GM12801 (cell line): ENCODE data around the gene CHD9.

Source experiments
- TF ChIP-seq, protein P1 (sequence below): IDR thresholded peaks from one replicate; pipeline ENCODE4 v1.5.1; 2011; ENCODE audit warnings: control low read depth; ENCODE audit not compliant: insufficient read length; ENCODE audit errors: extremely low read depth

Gene CHD9

GRCh38 chr16:53357955-53358354, 303.2 kb downstream of the CHD9 start:
- TF ChIP-seq, protein P1, sequence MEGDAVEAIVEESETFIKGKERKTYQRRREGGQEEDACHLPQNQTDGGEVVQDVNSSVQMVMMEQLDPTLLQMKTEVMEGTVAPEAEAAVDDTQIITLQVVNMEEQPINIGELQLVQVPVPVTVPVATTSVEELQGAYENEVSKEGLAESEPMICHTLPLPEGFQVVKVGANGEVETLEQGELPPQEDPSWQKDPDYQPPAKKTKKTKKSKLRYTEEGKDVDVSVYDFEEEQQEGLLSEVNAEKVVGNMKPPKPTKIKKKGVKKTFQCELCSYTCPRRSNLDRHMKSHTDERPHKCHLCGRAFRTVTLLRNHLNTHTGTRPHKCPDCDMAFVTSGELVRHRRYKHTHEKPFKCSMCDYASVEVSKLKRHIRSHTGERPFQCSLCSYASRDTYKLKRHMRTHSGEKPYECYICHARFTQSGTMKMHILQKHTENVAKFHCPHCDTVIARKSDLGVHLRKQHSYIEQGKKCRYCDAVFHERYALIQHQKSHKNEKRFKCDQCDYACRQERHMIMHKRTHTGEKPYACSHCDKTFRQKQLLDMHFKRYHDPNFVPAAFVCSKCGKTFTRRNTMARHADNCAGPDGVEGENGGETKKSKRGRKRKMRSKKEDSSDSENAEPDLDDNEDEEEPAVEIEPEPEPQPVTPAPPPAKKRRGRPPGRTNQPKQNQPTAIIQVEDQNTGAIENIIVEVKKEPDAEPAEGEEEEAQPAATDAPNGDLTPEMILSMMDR, result no peak

DNA sequence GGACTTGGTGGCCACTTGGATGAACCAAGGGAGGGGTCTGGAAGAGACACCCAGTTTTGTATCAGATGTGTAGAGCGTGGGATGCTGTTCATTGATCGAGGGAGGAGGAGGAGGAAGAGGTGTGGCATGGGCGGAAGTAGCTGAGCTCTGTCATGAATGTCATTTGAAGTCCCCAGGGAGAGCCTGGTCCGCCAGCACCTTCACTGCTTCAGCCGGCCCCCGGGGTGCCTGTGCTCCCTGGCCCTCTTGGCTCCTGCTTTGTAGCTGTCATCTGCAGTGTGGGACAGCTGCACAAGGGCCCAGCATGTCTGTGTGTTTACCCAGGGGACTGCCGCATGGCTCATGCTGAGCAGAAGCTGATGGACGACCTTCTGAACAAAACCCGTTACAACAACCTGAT, 304.1 kb downstream of the CHD9 start:
- TF ChIP-seq, protein P1, result no peak

- TF ChIP-seq, protein P1, result no peak
Observed at GRCh38 chr16:53369921-53370320, 315.1 kb downstream of the CHD9 start.

GRCh38 chr16:53370827-53371226, 316.0 kb downstream of the CHD9 start:
- TF ChIP-seq, protein P1, result no peak

GRCh38 chr16:53372992-53373871, 318.4 kb downstream of the CHD9 start:
- TF ChIP-seq, protein P1, result no peak

- TF ChIP-seq, protein P1, result no peak
Observed at GRCh38 chr16:53374800-53375199, 320.0 kb downstream of the CHD9 start.

DNA sequence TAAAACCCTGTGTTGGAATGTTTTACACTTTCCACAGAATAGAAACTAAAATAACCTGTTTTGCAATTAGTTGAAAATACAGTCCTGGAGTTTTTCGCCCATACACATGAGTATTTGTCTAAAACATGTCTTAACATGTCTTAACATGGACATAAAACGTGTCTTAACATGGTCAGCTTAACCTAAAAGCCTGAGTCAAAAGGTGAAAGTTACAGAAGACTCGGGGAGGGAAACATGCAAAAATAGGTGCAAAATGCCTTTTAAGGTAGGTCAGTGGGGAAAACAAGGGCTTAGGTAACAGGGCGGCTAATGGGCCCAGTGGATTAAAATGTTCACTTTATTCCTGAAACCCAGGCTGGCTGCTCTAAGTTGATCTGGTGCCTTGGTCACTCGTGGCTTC, 323.3 kb downstream of the CHD9 start:
- TF ChIP-seq, protein P1, result no peak
